GM23338 (cell line): ENCODE data around the gene GNA12. TPM values are rescaled to one million over a fixed set of nuclear protein-coding genes. Genes with fewer than 3 reads are reported as not detected.

Experiments
- ATAC-seq: fragments of 200-7000 bp; cut with Tn5 transposase; 3 replicates; pipeline ENCODE4 v1.9.1; 2020
- DNase-seq: peaks from one replicate; pipeline ENCODE4 v3.0.0-alpha.2; 2015; ENCODE audit warnings: low spot score
- H2AFZ ChIP-seq: fragments of 200-600 bp; sonication (generic); 2 replicates; pipeline ENCODE4 v1.8.0; 2016; ENCODE audit warnings: antibody characterized with exemption, mild to moderate bottlenecking, moderate library complexity
- H3F3A ChIP-seq: fragments of 200-600 bp; sonication (generic); replicated peaks from 2 replicates; pipeline ENCODE4 v1.8.0; 2017; ENCODE audit warnings: antibody characterized with exemption, mixed run types, low read depth
- H3K27ac ChIP-seq: fragments of 200-600 bp; sonication (generic); 2 replicates; pipeline ENCODE4 v1.6.1; 2016; ENCODE audit warnings: low read depth
- H3K27me3 ChIP-seq: fragments of 200-600 bp; sonication (generic); 2 replicates; pipeline ENCODE4 v1.8.0; 2016; ENCODE audit warnings: mild to moderate bottlenecking, mixed run types, moderate library complexity; ENCODE audit not compliant: insufficient read depth
- H3K36me3 ChIP-seq: fragments of 200-600 bp; sonication (generic); 2 replicates; pipeline ENCODE4 v1.8.0; 2016; ENCODE audit warnings: mild to moderate bottlenecking; ENCODE audit not compliant: insufficient read depth
- H3K4me1 ChIP-seq: fragments of 200-600 bp; sonication (generic); 2 replicates; pipeline ENCODE4 v1.8.0; 2016; ENCODE audit warnings: mild to moderate bottlenecking, moderate library complexity; ENCODE audit not compliant: insufficient read depth
- H3K4me2 ChIP-seq: fragments of 200-600 bp; sonication (generic); 2 replicates; pipeline ENCODE4 v1.7.1; 2017; ENCODE audit warnings: mixed run types
- H3K4me3 ChIP-seq: fragments of 200-600 bp; sonication (generic); 2 replicates; pipeline ENCODE4 v1.6.1; 2016; ENCODE audit warnings: mixed run types
- H3K79me2 ChIP-seq: fragments of 200-600 bp; sonication (generic); replicated peaks from 2 replicates; pipeline ENCODE4 v1.8.0; 2017; ENCODE audit warnings: mild to moderate bottlenecking; ENCODE audit not compliant: insufficient read depth
- H3K9me2 ChIP-seq: fragments of 200-600 bp; sonication (generic); 2 replicates; pipeline ENCODE4 v1.8.0; 2017; ENCODE audit not compliant: insufficient read depth
- H4K20me1 ChIP-seq: fragments of 200-600 bp; sonication (generic); replicated peaks from 2 replicates; pipeline ENCODE4 v1.8.0; 2017; ENCODE audit warnings: mild to moderate bottlenecking; ENCODE audit not compliant: insufficient read depth
- H3K27ac Mint-ChIP-seq: 2 replicates; pipeline ENCODE4 v1.8.0; 2020; ENCODE audit warnings: inconsistent platforms, mild to moderate bottlenecking, moderate library complexity, mixed read lengths
- H3K27me3 Mint-ChIP-seq: 3 replicates; pipeline ENCODE4 v1.8.0; 2022; ENCODE audit warnings: low read depth, mild to moderate bottlenecking, moderate library complexity, mixed read lengths, inconsistent platforms; ENCODE audit not compliant: insufficient read depth, poor library complexity
- H3K36me3 Mint-ChIP-seq: 3 replicates; pipeline ENCODE4 v1.8.0; 2021; ENCODE audit warnings: low read depth, mild to moderate bottlenecking, inconsistent platforms, moderate library complexity, mixed read lengths
- H3K4me1 Mint-ChIP-seq: 3 replicates; pipeline ENCODE4 v1.8.0; 2020; ENCODE audit warnings: mild to moderate bottlenecking, inconsistent platforms, mixed read lengths
- H3K4me3 Mint-ChIP-seq: 3 replicates; pipeline ENCODE4 v1.8.0; 2021; ENCODE audit warnings: moderate library complexity, mild to moderate bottlenecking, inconsistent platforms, mixed read lengths
- H3K9me3 Mint-ChIP-seq: 3 replicates; pipeline ENCODE4 v1.8.0; 2020; ENCODE audit warnings: moderate library complexity, mild to moderate bottlenecking, inconsistent platforms, mixed read lengths
- CTCF ChIP-seq, 2 experiments: fragments of 200-600 bp in 1 of 2; sonication (generic) in 1 of 2; conservative IDR thresholded peaks; 2 replicates each; pipeline versions ENCODE4 v1.5.1 to v1.6.1; 2016 to 2017; ENCODE audit warnings: antibody characterized with exemption in 2 of 2, low read depth in 2 of 2, mild to moderate bottlenecking in 2 of 2, moderate library complexity in 1 of 2
- EZH2 ChIP-seq: fragments of 200-600 bp; sonication (generic); IDR thresholded peaks from one replicate; pipeline ENCODE4 v1.8.0; 2017; ENCODE audit warnings: antibody characterized with exemption, mild to moderate bottlenecking, low read depth; ENCODE audit not compliant: unreplicated experiment
- EZH2phosphoT487 ChIP-seq: fragments of 200-600 bp; sonication (generic); IDR thresholded peaks from one replicate; pipeline ENCODE4 v1.8.1; 2018; ENCODE audit warnings: antibody characterized with exemption; ENCODE audit not compliant: unreplicated experiment
- NANOG ChIP-seq: IDR thresholded peaks from 2 replicates; pipeline ENCODE4 v1.6.1; 2016; ENCODE audit warnings: antibody characterized with exemption, borderline replicate concordance
- ZNF114 ChIP-seq: fragments of 250-450 bp; sonication (Bioruptor Pico); IDR thresholded peaks from 2 replicates; pipeline ENCODE4 v1.5.0; 2020; ENCODE audit warnings: mild to moderate bottlenecking, moderate library complexity
- ZNF462 ChIP-seq: fragments of 250-450 bp; sonication (Bioruptor Pico); IDR thresholded peaks from 2 replicates; pipeline ENCODE4 v1.5.0; 2020; ENCODE audit warnings: mild to moderate bottlenecking, moderate library complexity
- polyA plus RNA-seq: library from polyadenylated mRNA; unstranded; fragments of >200 nt; fragmentation: Nextera tagmentation; extraction: Ambion mirVana; gene quantifications from 2 replicates; pipeline ENCODE4 v1.2.1, GENCODE V29; 2016
- total RNA-seq: library from RNA; depleted of rRNA; stranded (reverse); fragments of >200 nt; shearing (Covaris generic); gene quantifications from 2 replicates; pipeline ENCODE4 v1.2.3, GENCODE V29; 2014

The GNA12 gene
- total and polyA plus RNA-seq, 2 experiments from 2014 or later, result 24.0 to 87.7 TPM

GRCh38 chr7:2884161-2884560 is 40.1 kb upstream of the GNA12 start (continued):
- TF ChIP-seq ZNF462 (no peak), ZNF114 (CRISPR knock-in tag) (no peak), NANOG (no peak), EZH2phosphoT487 (no peak), CTCF (conservative IDR thresholded peaks at IDR 0.05; ENCODE audit: low read depth in 2 of 2) (no peak)

- Mint-ChIP-seq H3K27me3 (peaks cover 10% of the 10 kb centered on the region), H3K4me1 (peaks cover 42% of the 10 kb centered on the region), H3K9me3 (no peaks in the 10 kb centered on the region), H3K27ac (no peak overlapping the region), H3K36me3 (no peaks in the 10 kb centered on the region), H3K4me3 (no peak overlapping the region)
- peaks cover 15% of the 10 kb centered on the region for H3F3A ChIP-seq
- ATAC-seq, result no peak
- peaks cover 20% of the 10 kb centered on the region for H3K4me1 ChIP-seq
- H3K4me2 ChIP-seq, result no peak overlapping the region
- no peaks in the 10 kb centered on the region for H3K9me2 ChIP-seq
- no peak for DNase-seq
- H3K79me2 ChIP-seq, result no peaks in the 10 kb centered on the region
- no peak overlapping the region for H3K27ac ChIP-seq
- peak overlapping the region; percentile 72; the same call in 1 of the 2 replicates for H2AFZ ChIP-seq
- no peak overlapping the region for H3K4me3 ChIP-seq
- H3K36me3 ChIP-seq, result no peaks in the 10 kb centered on the region
- no peaks in the 10 kb centered on the region for H4K20me1 ChIP-seq
- H3K27me3 ChIP-seq, result no peaks in the 10 kb centered on the region
- TF ChIP-seq CTCF (conservative IDR thresholded peaks at IDR 0.05; ENCODE audit: low read depth in 2 of 2) (no peak), EZH2 (no peak)
Observed at GRCh38 chr7:2883101-2883500, 39.0 kb upstream of the GNA12 start.
